Colonic mucosa (tissue), 4 donors: ENCODE data around the gene CASKIN1. TPM values are rescaled to one million over a fixed set of nuclear protein-coding genes. Genes with fewer than 3 reads are reported as not detected.

ENCODE experiments used
- DNase-seq: peaks from one replicate; pipeline ENCODE4 v3.0.0-alpha.2; 2020
- H3K27ac ChIP-seq: fragments of 200-600 bp; one replicate; pipeline ENCODE4 v1.8.0; 2021
- H3K27me3 ChIP-seq: fragments of 200-600 bp; one replicate; pipeline ENCODE4 v1.8.0; 2021
- H3K36me3 ChIP-seq: fragments of 200-600 bp; one replicate; pipeline ENCODE4 v1.8.0; 2021
- H3K4me1 ChIP-seq: fragments of 200-600 bp; one replicate; pipeline ENCODE4 v1.8.0; 2021; ENCODE audit warnings: mild to moderate bottlenecking
- H3K4me3 ChIP-seq: fragments of 200-600 bp; one replicate; pipeline ENCODE4 v1.8.0; 2021
- H3K9ac ChIP-seq, 2 donors: one replicate each; pipeline ENCODE4 v1.7.0; 2013; ENCODE audit warnings: control low read depth in 2 of 2, low read depth in 2 of 2, low read length in 2 of 2
- H3K9me3 ChIP-seq: fragments of 200-600 bp; one replicate; pipeline ENCODE4 v1.8.0; 2021
- CTCF ChIP-seq: fragments of 200-600 bp; IDR thresholded peaks from one replicate; pipeline ENCODE4 v1.8.0; 2022; ENCODE audit warnings: antibody characterized with exemption, mild to moderate bottlenecking
- intact Hi-C: fragments of 100-400 bp; cut with DNase I; formaldehyde crosslinking; loops from one replicate; pipeline ENCODE4 v1.14.1; 2022
- total RNA-seq, 2 donors: library from RNA; stranded (reverse); fragmentation: NEBNext Ultra II Directional in 1 of 2; extraction: Animal tissue kit (Norgen Biotek cat#: 25700) in 1 of 2; gene quantifications; one replicate each; pipeline ENCODE4 v1.2.1, GENCODE V29; 2021
- donor health status: healthy.
- donor health status: DM: no; HTN: no; CAD: no.
- donor health status: DM: no; HTN: no; CAD: no.

The CASKIN1 gene
- total RNA-seq, 2 donors from 2014 or later, result 0.07 to 0.27 TPM

- Histone ChIP-seq H3K27me3 (no peaks in the 10 kb centered on the region), H3K36me3 (peaks cover 10% of the 10 kb centered on the region), H3K27ac (no peak overlapping the region), H3K9ac (no peak overlapping the region), H3K4me3 (no peak overlapping the region), H3K4me1 (no peaks in the 10 kb centered on the region), H3K9me3 (no peaks in the 10 kb centered on the region)
- no peak for DNase-seq
- intact Hi-C loops, result no loop called here
- TF ChIP-seq CTCF, result no peak
Observed at GRCh38 chr16:2177561-2177960, 18.8 kb downstream of the CASKIN1 start.

- intact Hi-C loops, result no loop called here
- Histone ChIP-seq H3K9ac (no peak overlapping the region), H3K36me3 (peaks cover 10% of the 10 kb centered on the region)
Observed at GRCh38 chr16:2177101-2177500, 19.3 kb downstream of the CASKIN1 start.

GRCh38 chr16:2176047-2176446, 20.4 kb downstream of the CASKIN1 start:
- Histone ChIP-seq H3K4me3 (no peak overlapping the region), H3K27me3 (no peaks in the 10 kb centered on the region), H3K4me1 (no peaks in the 10 kb centered on the region), H3K9me3 (no peaks in the 10 kb centered on the region), H3K9ac (no peak overlapping the region), H3K36me3 (peaks cover 10% of the 10 kb centered on the region), H3K27ac (no peak overlapping the region)
- DNase-seq, result no peak
- intact Hi-C loops, result no loop called here
- no peak for TF ChIP-seq CTCF

More at GRCh38 chr16:2177101-2177500, 19.3 kb downstream of the CASKIN1 start:
- no peak overlapping the region for H3K27ac ChIP-seq
- no peaks in the 10 kb centered on the region for H3K27me3 ChIP-seq
- no peak for DNase-seq
- H3K9me3 ChIP-seq, result no peaks in the 10 kb centered on the region
- H3K4me1 ChIP-seq, result no peaks in the 10 kb centered on the region
- TF ChIP-seq CTCF, result no peak
- no peak overlapping the region for H3K4me3 ChIP-seq

GRCh38 chr16:2175454-2175853, 21.0 kb downstream of the CASKIN1 start:
- Histone ChIP-seq H3K4me3 (no peak overlapping the region), H3K9ac (no peak overlapping the region), H3K9me3 (no peaks in the 10 kb centered on the region), H3K36me3 (peaks cover 10% of the 10 kb centered on the region), H3K27me3 (no peaks in the 10 kb centered on the region), H3K4me1 (no peaks in the 10 kb centered on the region), H3K27ac (no peak overlapping the region)
- DNase-seq, result no peak
- no peak for TF ChIP-seq CTCF
- intact Hi-C loops, result no loop called here

GRCh38 chr16:2174396-2175131, 21.8 kb downstream of the CASKIN1 start:
- Histone ChIP-seq H3K36me3 (peaks cover 10% of the 10 kb centered on the region), H3K27me3 (no peaks in the 10 kb centered on the region), H3K4me1 (no peaks in the 10 kb centered on the region), H3K27ac (no peak overlapping the region), H3K9ac (no peak overlapping the region), H3K4me3 (no peak overlapping the region), H3K9me3 (no peaks in the 10 kb centered on the region)
- DNase-seq, result no peak
- TF ChIP-seq CTCF, result no peak
- intact Hi-C loops, result no loop called here
